HG02970 (cell line): ENCODE measurements around the gene SMC6.
A peak's percentile ranks its signal among the peaks of the same experiment; 100 is the strongest.

Experiments
- ATAC-seq: cut with Tn5 transposase; IDR thresholded peaks from one replicate; pipeline ENCODE4 v1.9.1; 2021; ENCODE audit warnings: mild to moderate bottlenecking, moderate library complexity, moderate number of reproducible peaks; ENCODE audit not compliant: unreplicated experiment, low FRiP score

SMC6 gene

GRCh38 chr2:17718689-17719088 lies 34.9 kb downstream of the SMC6 start:
- ATAC-seq, result no peak

GRCh38 chr2:17717666-17718065 lies 35.9 kb downstream of the SMC6 start:
- ATAC-seq, result no peak

DNA sequence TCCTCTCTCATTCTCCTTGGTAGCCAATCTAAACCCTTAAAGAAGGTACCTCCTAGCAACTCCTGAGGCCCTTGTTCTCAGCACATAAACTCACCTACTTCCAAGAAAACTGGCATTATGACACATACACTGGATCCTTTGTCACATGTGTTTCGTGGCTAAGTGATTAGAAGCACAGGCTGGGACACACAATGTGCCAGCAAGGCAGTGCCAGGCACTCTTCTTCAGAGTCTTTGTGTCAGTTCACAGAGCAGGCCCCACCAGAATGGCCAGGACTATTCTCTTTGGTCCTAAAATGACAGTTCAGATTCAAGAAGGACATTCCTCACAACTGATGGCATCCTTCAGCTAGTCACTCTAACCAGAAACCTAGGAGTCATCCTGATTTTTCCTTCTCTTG lies 40.3 kb downstream of the SMC6 start:
- no peak for ATAC-seq

DNA sequence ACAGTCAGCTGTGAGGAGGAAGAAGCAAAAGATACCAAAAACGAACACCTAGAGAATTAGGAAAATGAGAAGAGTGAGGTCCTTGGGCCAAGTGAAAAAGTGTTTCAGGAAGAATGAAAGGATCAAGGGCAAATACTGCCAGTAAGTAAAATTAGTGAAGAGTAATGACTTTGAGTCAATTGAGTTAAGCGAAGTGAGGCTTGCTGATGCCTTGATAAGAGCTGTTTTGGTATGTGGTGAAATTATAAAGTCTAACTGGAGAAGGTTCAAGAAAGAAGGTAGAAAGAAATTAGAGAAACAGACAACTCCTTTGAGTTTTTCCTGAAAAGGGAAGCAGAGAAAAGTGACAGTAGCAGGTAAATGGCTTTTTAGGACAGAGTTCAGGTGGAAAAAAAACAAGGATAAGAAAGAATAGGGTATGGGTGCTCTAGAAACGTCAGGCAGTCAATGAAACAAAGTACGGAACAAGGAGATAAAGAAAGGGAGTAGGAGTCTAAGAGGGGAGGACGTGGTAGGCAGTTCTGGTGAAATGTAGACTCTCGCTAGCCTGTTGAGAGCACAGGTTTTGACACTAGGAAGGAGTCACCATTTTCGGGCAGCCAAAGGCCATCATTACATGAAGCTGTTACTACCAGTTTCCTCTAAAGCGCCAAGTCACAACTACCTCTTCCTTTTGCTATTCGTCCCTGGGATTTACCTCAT lies 42.9 kb downstream of the SMC6 start:
- no peak for ATAC-seq

GRCh38 chr2:17709897-17710296 lies 43.7 kb downstream of the SMC6 start:
- ATAC-seq, result no peak

DNA sequence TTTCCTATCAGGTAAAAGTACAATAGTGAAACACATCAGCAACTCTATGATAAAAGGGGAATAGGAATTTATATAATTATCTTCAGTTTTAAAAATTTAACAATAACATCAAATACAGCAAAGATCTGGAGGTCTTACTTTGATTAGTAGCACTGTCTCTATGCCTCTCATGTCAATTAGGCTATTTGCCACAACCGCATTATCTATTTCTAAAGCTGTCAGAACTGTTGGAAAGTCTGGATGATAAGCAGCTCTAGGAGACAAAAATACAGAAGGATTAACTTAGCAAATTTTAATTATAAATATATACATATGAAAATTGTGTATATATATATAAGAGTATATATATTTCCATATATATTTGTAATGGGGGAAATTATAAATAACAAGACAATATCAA lies 45.1 kb downstream of the SMC6 start:
- no peak for ATAC-seq

DNA sequence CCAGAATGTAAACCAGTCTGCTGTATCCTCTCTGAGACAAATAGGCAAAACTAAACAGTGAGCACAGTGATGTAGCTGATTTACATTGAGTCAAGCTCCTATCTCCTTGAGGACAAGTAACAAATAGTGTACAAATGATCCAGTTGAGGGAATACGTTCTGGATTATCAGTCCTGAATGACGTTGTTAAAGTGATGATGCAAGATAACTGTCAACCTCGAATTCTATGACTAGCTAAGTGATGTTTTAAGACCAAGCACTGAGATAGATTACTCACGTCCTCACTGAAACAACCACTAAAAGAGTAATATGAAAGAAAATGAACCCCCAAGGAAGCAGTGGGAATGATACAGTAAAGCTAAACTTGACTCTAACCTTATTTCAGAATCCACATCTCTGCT lies 46.8 kb downstream of the SMC6 start:
- no peak for ATAC-seq

- no peak for ATAC-seq
Measured at GRCh38 chr2:17690776-17691175, 62.8 kb downstream of the SMC6 start.

- no peak for ATAC-seq
Measured at GRCh38 chr2:17689010-17689409, 64.6 kb downstream of the SMC6 start.

GRCh38 chr2:17688600-17688999 lies 65.0 kb downstream of the SMC6 start:
- no peak for ATAC-seq

GRCh38 chr2:17683981-17684380 lies 69.6 kb downstream of the SMC6 start:
- no peak for ATAC-seq

DNA sequence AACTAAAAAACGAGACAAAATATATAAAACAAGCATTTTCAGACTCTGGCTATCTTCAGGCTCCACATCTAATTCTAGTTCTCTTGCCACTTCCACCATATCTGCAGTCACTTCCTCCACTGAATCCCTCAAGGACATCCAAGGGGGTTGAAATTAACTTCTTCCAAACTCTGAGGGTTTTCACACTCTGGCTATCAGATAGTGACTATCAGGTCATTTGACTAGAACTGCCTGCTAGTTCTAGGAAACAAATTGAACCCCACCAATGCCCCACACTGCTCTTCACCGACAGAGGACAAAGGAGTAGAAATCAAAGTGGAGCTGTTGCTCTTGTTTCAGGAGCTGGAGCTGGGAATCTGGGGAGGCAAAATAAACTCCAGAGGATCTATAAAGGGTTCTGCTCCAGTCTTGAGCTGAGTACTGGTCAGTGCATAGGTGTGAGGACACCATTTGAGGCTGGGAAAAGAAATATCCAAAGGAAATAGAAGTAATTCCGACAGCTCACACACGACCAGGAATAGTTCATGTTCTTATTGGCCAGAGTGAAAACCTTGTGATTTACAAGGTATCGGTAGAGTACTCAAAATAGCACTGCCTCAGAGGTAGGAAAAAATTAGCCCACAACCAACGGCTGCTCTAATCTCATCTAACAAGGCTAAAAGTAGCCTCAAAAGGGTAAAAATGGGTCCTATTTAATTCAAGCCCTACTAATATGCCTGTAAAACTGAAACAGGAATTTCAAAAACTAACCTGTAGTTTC lies 71.3 kb downstream of the SMC6 start:
- no peak for ATAC-seq

- ATAC-seq, result no peak
Measured at GRCh38 chr2:17680119-17680518, 73.5 kb downstream of the SMC6 start.

DNA sequence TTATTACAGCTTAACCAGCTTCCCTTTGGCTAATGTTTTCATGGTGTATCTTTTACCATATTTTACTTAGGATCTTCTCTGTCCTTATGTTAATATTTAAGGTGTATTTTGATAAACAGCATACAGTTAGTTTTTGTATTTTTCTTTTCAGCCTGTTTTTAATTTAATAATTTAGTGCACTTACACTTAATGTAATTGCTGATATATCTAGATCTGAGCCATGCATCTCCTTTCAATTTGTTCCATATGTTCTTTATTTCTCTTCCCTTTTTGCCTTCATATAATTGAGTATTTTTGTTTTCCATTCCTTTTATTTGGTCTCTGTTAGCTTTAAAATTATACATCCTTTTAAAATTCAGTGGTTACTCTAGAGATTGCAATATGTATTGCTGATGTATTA lies 78.8 kb downstream of the SMC6 start:
- no peak for ATAC-seq

DNA sequence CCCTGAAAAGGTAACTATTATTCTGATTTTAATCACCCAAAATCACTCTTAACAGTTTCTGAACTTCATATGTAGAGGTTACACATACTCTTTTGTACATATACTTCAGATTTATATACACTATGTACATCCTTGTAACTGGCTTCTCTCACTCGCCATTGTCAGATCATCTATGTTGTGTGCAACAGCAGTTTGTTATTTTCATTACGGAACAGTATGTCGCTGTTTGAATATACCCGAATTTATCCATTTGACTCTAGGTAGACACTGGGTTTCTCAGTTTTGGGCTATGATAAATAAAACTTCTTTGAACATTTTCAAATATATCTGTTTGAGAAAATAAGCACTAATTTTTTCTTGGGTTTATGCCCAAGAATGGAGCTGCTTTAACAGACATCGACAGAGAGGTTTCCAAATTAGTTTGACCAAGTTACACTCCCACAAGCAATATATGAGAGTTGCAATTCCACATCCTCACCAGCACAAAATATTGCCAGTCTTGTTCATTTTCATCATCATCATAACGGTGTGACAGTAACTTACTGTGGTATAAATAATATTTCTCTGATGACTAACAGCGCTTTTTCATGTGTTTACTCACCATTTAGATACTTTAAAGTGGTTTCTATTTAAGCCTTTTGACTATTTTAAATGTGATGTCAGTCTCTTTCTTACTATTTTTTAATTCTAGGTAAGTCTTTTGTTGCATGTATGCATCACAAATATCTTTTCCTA lies 80.9 kb downstream of the SMC6 start:
- no peak for ATAC-seq

DNA sequence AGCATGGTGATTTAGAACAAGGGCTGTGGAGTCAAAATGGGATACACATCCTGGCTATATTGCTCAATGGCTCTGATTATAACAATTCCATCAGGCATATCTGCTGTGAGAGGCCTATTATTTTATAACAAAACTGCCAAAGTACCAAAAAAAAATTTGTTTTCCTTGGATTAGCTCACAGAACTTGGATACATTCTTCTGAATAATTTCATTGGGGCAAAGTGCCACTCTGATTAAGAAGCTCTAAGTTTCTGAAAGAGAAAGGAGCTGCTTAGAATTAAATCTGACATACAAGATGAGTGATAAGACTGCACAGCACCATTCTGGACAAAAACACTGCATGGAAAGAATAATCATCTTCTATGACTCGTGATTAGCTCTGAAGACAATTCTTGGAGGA lies 85.7 kb downstream of the SMC6 start:
- ATAC-seq, result no peak

DNA sequence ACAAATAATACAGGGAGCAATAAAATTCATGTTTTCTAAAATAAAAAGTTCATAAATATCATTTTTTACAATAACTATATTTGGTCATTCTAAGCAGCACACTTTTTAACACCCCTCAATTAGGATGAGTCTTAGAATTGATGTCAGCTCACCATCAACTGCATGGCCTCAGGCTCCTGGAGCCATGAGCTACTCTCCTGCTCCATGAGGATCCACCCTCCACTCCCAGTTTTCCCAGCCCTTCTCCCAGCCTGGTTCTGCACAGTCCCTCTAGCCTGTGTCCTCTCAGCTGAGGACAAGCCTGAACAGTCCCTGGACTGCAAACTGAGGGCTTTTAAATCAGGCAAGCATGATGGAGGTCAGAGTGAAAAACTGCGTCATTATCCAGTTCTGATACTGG lies 89.1 kb downstream of the SMC6 start:
- no peak for ATAC-seq

DNA sequence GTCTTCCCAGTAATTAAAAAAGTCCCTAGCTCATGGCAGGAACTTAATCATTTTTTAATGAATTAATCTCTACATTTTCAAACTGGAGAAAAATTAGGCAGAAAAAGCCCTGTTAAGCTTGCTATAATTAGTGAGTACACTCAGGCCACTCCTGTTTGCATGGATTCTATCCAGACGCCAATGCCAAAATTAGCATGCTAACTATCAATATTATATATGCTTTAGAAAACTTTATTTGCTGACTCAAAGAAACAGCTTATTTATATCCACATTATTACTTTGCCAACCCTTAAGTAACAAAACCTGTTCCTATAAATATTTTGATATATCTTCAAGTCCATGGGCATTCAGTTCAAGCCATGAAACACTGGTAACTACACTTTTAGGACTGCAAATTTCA lies 90.9 kb downstream of the SMC6 start:
- no peak for ATAC-seq

- no peak for ATAC-seq
Measured at GRCh38 chr2:17661460-17661859, 92.2 kb downstream of the SMC6 start.

GRCh38 chr2:17660219-17660618 lies 93.4 kb downstream of the SMC6 start:
- ATAC-seq, result no peak

DNA sequence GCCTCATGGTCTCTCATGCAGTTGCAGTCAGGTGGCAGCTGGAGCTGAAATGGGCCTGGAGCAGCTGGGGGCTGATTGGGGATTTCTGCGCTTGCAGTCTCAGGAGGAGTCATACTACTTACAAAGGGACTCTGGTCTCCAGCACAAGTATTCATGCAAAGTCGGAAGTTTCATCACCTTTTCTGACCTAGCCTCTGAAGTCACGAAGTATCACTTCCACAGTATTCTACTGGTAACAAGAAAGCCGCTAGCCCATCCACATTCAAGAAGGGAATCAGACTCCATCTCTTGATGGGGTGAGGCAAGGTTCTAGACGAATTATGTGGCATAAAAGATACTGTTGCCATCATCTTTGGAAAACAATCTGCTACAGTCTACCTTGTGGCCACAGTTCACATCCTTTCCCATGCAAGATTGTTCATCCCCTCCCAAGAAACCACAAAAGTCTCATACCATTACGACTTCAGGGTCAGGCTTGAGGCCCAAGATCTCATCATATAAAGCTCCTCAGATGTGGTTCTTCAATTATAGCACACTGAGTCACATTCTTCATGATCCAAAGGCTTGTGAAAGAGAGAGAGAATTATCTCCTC lies 95.3 kb downstream of the SMC6 start:
- ATAC-seq, result peak; percentile 46
